Effector memory CD4-positive, alpha-beta T cell (primary cell): Measurements from ENCODE around the gene GAL3ST3.

Experiments
- DNase-seq, 3 donors: peaks; one replicate each; pipeline ENCODE4 v3.0.0-alpha.2; 2020
- H3K27ac ChIP-seq: 2 replicates; pipeline ENCODE4 v1.7.0; 2013; ENCODE audit warnings: mild to moderate bottlenecking, low read length, moderate library complexity; ENCODE audit not compliant: insufficient read depth, poor library complexity, severe bottlenecking
- H3K27me3 ChIP-seq: replicated peaks from 2 replicates; pipeline ENCODE4 v1.7.0; 2013; ENCODE audit warnings: mild to moderate bottlenecking, low read length; ENCODE audit not compliant: insufficient read depth, control insufficient read depth, poor library complexity, severe bottlenecking
- H3K36me3 ChIP-seq: 2 replicates; pipeline ENCODE4 v1.7.0; 2013; ENCODE audit warnings: mild to moderate bottlenecking, low read length, moderate library complexity; ENCODE audit not compliant: control insufficient read depth, insufficient read depth
- H3K4me1 ChIP-seq: 2 replicates; pipeline ENCODE4 v1.7.0; 2013; ENCODE audit warnings: low read length, mild to moderate bottlenecking; ENCODE audit not compliant: control insufficient read depth, insufficient read depth, poor library complexity, severe bottlenecking
- H3K4me3 ChIP-seq: 2 replicates; pipeline ENCODE4 v1.7.0; 2013; ENCODE audit warnings: low read length, low read depth, mild to moderate bottlenecking; ENCODE audit not compliant: insufficient read depth, poor library complexity, severe bottlenecking
- H3K9me3 ChIP-seq: 2 replicates; pipeline ENCODE4 v1.7.0; 2013; ENCODE audit warnings: mild to moderate bottlenecking, low read length, moderate library complexity; ENCODE audit not compliant: control insufficient read depth

Gene GAL3ST3

DNA sequence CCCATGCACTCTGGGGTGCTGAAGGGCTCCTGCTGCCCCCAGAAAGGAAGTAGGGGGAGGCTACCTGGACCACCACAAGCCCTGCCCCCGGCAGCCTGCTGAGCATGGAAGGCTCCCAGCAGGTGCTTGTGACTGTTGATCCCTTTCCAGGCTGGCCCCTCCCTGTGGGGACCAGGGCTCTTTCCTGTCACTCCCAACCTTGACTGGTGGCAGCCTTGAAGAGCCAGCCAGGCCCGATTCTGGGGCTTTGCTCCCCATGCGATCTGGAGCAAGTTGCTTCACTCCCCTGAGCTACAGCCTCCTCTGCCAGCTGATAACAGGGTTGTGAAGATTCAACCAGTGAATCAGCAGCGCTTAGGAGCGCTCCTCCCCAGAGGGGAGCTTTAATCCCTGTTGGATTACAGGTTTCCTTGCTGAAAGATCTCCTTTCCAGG is 41.7 kb downstream of the GAL3ST3 start:
- Histone ChIP-seq H3K27me3 (peaks cover 11% of the 10 kb centered on the region), H3K4me3 (no peak overlapping the region), H3K9me3 (no peaks in the 10 kb centered on the region), H3K36me3 (peaks cover 10% of the 10 kb centered on the region), H3K27ac (no peak overlapping the region), H3K4me1 (peaks cover 11% of the 10 kb centered on the region)
- no peak for DNase-seq

DNA sequence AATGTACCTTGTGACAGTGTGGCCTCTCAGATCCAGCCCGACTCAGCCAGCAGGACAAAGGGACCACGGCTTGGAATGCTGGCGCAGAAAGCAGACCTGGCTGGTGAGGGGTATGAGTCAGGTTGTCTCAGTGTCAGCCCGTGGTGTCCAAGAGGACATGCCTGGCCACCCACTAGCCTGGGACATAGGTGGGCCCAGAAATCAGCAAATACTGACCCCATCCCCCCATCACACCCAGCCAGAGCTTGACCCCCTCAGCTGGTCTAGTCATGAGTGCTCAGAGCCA is 42.1 kb downstream of the GAL3ST3 start:
- Histone ChIP-seq H3K27me3 (peaks cover 7% of the 10 kb centered on the region), H3K27ac (no peak overlapping the region), H3K4me3 (no peak overlapping the region), H3K36me3 (peaks cover 10% of the 10 kb centered on the region), H3K4me1 (peaks cover 7% of the 10 kb centered on the region), H3K9me3 (no peaks in the 10 kb centered on the region)
- DNase-seq, result no peak

GRCh38 chr11:66006134-66006890 is 42.6 kb downstream of the GAL3ST3 start:
- Histone ChIP-seq H3K27me3 (peaks cover 2% of the 10 kb centered on the region), H3K36me3 (peaks cover 10% of the 10 kb centered on the region), H3K4me3 (no peak overlapping the region), H3K27ac (no peak overlapping the region), H3K4me1 (peaks cover 5% of the 10 kb centered on the region), H3K9me3 (no peaks in the 10 kb centered on the region)
- no peak for DNase-seq

- Histone ChIP-seq H3K27ac (no peak overlapping the region), H3K36me3 (peaks cover 22% of the 10 kb centered on the region)
These were observed 44.8 kb downstream of the GAL3ST3 start for GRCh38 chr11:66004186-66004585.

GRCh38 chr11:66003291-66003690 is 45.7 kb downstream of the GAL3ST3 start:
- peaks cover 31% of the 10 kb centered on the region for H3K36me3 ChIP-seq
- peaks cover 9% of the 10 kb centered on the region for H3K4me1 ChIP-seq
- no peaks in the 10 kb centered on the region for H3K27me3 ChIP-seq
- H3K4me3 ChIP-seq, result no peak overlapping the region
- no peak for DNase-seq
- H3K27ac ChIP-seq, result peak overlapping the region; percentile 80
- no peaks in the 10 kb centered on the region for H3K9me3 ChIP-seq

More at GRCh38 chr11:66004186-66004585, 44.8 kb downstream of the GAL3ST3 start:
- Histone ChIP-seq H3K9me3 (no peaks in the 10 kb centered on the region), H3K4me1 (peaks cover 9% of the 10 kb centered on the region), H3K27me3 (no peaks in the 10 kb centered on the region), H3K4me3 (no peak overlapping the region)
- DNase-seq, result no peak

GRCh38 chr11:66002648-66003225 is 46.2 kb downstream of the GAL3ST3 start:
- Histone ChIP-seq H3K4me1 (peaks cover 9% of the 10 kb centered on the region), H3K9me3 (no peaks in the 10 kb centered on the region), H3K4me3 (peak overlapping the region; percentile 66), H3K27ac (peak overlapping the region; percentile 80), H3K27me3 (no peaks in the 10 kb centered on the region), H3K36me3 (peaks cover 36% of the 10 kb centered on the region)
- DNase-seq, result no peak

DNA sequence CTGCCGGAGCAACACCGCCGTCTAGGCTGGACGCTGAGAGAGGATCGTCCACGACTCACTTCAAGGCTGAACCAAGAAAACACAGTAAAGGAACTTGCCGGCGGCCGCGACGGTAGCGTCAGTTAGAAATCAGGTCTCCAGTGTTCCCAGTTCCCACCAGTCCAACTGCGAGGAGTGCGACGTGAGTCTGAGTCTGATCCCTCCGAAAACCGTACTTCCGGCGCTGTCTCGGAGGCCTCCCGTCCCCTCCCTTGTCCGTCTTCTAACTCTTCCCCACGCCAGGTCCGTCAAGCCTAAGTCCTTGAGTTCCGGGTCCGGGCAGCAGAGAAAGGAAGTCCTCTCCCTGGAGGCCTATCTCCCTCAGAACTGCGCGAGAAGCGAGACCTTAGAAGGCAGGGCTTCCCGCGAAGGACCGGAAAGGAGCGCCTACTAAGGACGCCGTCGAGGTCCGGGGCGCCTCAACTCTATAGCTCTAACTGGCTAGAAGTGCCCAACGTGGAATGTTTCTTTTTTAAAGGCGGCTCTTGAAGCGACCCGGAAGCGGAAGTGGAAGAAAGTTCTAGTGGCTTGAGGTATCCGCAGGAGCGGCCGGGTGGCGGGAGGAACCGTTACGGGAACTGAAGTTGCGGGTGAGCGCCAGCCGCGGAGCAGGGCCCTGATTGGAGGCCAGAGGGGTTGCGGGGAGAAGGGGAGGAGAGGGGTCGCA is 46.9 kb downstream of the GAL3ST3 start, which contains the start of the genes BANF1 and EIF1AD:
Gene BANF1, plus strand, starts transcription at position 562 of the 706 bp plus-strand sequence. CDS start 748 bp downstream, outside the sequence.
Gene EIF1AD, minus strand, starts transcription at position 216 of the 706 bp plus-strand sequence. CDS start 1,768 bp downstream, outside the sequence.
- peak within 1 kb of the TSS; percentile 80 for H3K27ac ChIP-seq
- DNase-seq, result peak; percentile 82 to 92 (median 91)
- peaks cover 42% of the 10 kb centered on the region for H3K36me3 ChIP-seq
- H3K27me3 ChIP-seq, result no peaks in the 10 kb centered on the region
- peaks cover 9% of the 10 kb centered on the region for H3K4me1 ChIP-seq
- H3K4me3 ChIP-seq, result peak within 1 kb of the TSS; percentile 66
- H3K9me3 ChIP-seq, result no peaks in the 10 kb centered on the region

- no peak overlapping the region for H3K4me3 ChIP-seq
- H3K36me3 ChIP-seq, result peaks cover 35% of the 10 kb centered on the region
- DNase-seq, result no peak
- no peaks in the 10 kb centered on the region for H3K9me3 ChIP-seq
- H3K27me3 ChIP-seq, result no peaks in the 10 kb centered on the region
- peaks cover 5% of the 10 kb centered on the region for H3K4me1 ChIP-seq
- no peak overlapping the region for H3K27ac ChIP-seq
These were observed 51.7 kb downstream of the GAL3ST3 start for GRCh38 chr11:65997286-65997685.

DNA sequence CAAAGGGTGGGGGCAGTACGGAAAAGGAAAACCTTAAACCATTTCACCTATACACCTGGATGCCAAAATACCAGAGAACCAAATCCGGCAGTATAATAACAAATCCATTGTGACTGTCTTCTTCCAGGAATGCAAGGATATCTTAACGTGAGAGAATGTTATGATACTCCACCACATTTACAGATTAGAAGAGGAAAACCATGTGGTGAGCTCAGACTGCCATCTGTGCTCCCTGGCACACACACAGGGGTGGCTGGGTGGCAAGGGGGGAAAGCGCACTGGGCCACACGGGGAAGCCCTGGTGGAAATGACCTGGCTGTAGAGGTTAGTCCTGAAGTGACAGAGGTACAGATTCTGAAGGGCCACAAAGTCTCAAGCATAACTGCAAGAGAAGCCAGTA is 56.9 kb downstream of the GAL3ST3 start:
- H3K4me1 ChIP-seq, result no peaks in the 10 kb centered on the region
- no peak overlapping the region for H3K4me3 ChIP-seq
- H3K9me3 ChIP-seq, result no peaks in the 10 kb centered on the region
- peaks cover 2% of the 10 kb centered on the region for H3K36me3 ChIP-seq
- no peaks in the 10 kb centered on the region for H3K27me3 ChIP-seq
- no peak for DNase-seq
- H3K27ac ChIP-seq, result no peak overlapping the region
